Inflammatory macrophage (primary cell): ENCODE measurements around the gene AVP.

ENCODE experiments used
- DNase-seq, 2 donors: peaks; one replicate each; pipeline ENCODE4 v3.0.0-alpha.2; 2020 to 2022

AVP gene

GRCh38 chr20:3109350-3110302 lies 25.1 kb upstream of the AVP start:
- DNase-seq = no peak

- no peak for DNase-seq
Measured at GRCh38 chr20:3107464-3108025, 23.0 kb upstream of the AVP start.

- no peak for DNase-seq
Measured at GRCh38 chr20:3106658-3107463, 22.3 kb upstream of the AVP start.

GRCh38 chr20:3106185-3106584 lies 21.7 kb upstream of the AVP start:
- DNase-seq = no peak

GRCh38 chr20:3105256-3106137 lies 21.0 kb upstream of the AVP start:
- DNase-seq = no peak

- no peak for DNase-seq
Measured at GRCh38 chr20:3103369-3104032, 19.0 kb upstream of the AVP start.

GRCh38 chr20:3102575-3103368 lies 18.2 kb upstream of the AVP start:
- no peak for DNase-seq

GRCh38 chr20:3101737-3102574 lies 17.4 kb upstream of the AVP start:
- no peak for DNase-seq

- no peak for DNase-seq
Measured at GRCh38 chr20:3101251-3101650, 16.7 kb upstream of the AVP start.

GRCh38 chr20:3100480-3100879 lies 16.0 kb upstream of the AVP start:
- DNase-seq = no peak

GRCh38 chr20:3094848-3095629 lies 10.5 kb upstream of the AVP start:
- no peak for DNase-seq

GRCh38 chr20:3093861-3094361 lies 9.4 kb upstream of the AVP start:
- DNase-seq = no peak

GRCh38 chr20:3092611-3093379 lies 8.3 kb upstream of the AVP start:
- peak; percentile 9 to 46 for DNase-seq

- no peak for DNase-seq
Measured at GRCh38 chr20:3090565-3090964, 6.0 kb upstream of the AVP start.

- DNase-seq = no peak
Measured at GRCh38 chr20:3088031-3088430, 3.5 kb upstream of the AVP start.

GRCh38 chr20:3085571-3086072 lies 1.1 kb upstream of the AVP start:
- no peak for DNase-seq

GRCh38 chr20:3084986-3085360 lies 449 bp upstream of the AVP start:
- DNase-seq = no peak
